Prostate gland (tissue), 2 donors: ENCODE data around the gene FOXJ1. TPM values are rescaled to one million over a fixed set of nuclear protein-coding genes. Genes with fewer than 3 reads are reported as not detected.

Experiments used
- DNase-seq: peaks from one replicate; pipeline ENCODE4 v3.0.0-alpha.2; 2019; ENCODE audit warnings: low spot score
- H3K27ac ChIP-seq, 2 donors: fragments of 200-600 bp; sonication (generic); 2 replicates each; pipeline ENCODE4 v1.5.1; 2017 to 2019
- H3K27me3 ChIP-seq: fragments of 200-600 bp; sonication (generic); replicated peaks from 2 replicates; pipeline ENCODE4 v1.5.1; 2019; ENCODE audit not compliant: insufficient read depth
- H3K36me3 ChIP-seq, 2 donors: fragments of 200-600 bp; sonication (generic); 1 replicate in 1 of 2; 2 replicates in 1 of 2; pipeline versions ENCODE4 v1.5.1 to v1.8.1; 2017 to 2019
- H3K4me1 ChIP-seq: fragments of 200-600 bp; sonication (generic); replicated peaks from 2 replicates; pipeline ENCODE4 v1.5.1; 2019
- H3K4me3 ChIP-seq, 2 donors: fragments of 200-600 bp; sonication (generic); 2 replicates each; pipeline ENCODE4 v1.5.1; 2017 to 2019
- H3K9me3 ChIP-seq: fragments of 200-600 bp; sonication (generic); 2 replicates; pipeline ENCODE4 v1.5.1; 2017
- POLR2A ChIP-seq: fragments of 450-650 bp; IDR thresholded peaks from one replicate; pipeline ENCODE4 v1.6.1; 2016; ENCODE audit warnings: antibody characterized with exemption, mild to moderate bottlenecking
- POLR2AphosphoS5 ChIP-seq: sonication (generic); formaldehyde crosslinking; IDR thresholded peaks from one replicate; pipeline ENCODE4 v1.6.1; 2017; ENCODE audit warnings: antibody characterized with exemption
- WGBS: methylation state at CpG from one replicate; pipeline ENCODE4 v1.1.5; 2018; 5-methylcytosine and 5-hydroxymethylcytosine counted together
- intact Hi-C: fragments of 100-400 bp; cut with DNase I; formaldehyde crosslinking; loops from one replicate; pipeline ENCODE4 v1.14.2; 2022
- total RNA-seq, 2 donors: library from RNA; depleted of rRNA; stranded (reverse); fragments of >200 nt; gene quantifications; one replicate each; pipeline ENCODE4 v1.1.0, GENCODE V29; 2016
- TF ChIP-seq, protein P1 (sequence below), 4 experiments: fragments of 200-600 bp in 2 of 4; fragments of 450-650 bp in 2 of 4; sonication (generic) in 2 of 4; IDR thresholded peaks; 1 replicate in 3 of 4; 2 replicates in 1 of 4; pipeline ENCODE4 v1.5.1; 2016 to 2019; ENCODE audit warnings: antibody characterized with exemption in 4 of 4, mild to moderate bottlenecking in 2 of 4, moderate library complexity in 2 of 4

Gene FOXJ1
- total RNA-seq, 2 donors from 2014 or later = 0.55 to 11.2 TPM

DNA sequence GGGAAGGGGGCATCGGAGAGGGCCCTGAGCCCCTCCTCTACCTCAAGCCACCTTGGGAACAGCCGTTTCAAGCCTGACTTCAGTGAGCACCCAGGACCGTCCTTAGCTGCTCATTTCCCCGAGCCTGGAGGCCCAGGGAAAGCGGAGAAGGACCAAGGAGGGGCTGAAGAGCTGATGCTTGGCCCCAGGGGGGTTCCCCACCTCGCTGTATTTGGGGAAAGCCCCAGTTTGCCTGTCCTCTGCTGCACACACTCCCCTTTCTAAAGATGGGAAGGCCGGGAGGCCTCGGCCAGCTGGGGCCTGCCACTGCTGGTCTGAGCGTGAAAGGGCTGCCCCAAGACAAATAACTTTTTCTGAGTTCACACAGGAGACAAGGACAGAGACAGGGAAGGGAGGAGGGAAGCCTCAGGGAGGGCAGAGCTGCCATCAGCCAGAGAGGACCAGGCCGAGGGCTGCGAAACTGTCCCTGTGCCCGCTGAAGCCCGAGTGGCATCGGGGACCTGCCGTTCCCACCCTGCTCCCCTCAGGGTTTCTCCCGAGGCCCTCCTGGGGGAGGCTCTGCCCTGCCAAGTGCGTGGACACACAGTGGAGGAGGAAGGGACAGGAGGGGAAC lies 50.4 kb downstream of the FOXJ1 start:
- WGBS = 48% methylated on average over 17 of the region's 17 CpGs
- TF ChIP-seq POLR2A (no peak), POLR2AphosphoS5 (peak; percentile 30)
- TF ChIP-seq, protein P1, sequence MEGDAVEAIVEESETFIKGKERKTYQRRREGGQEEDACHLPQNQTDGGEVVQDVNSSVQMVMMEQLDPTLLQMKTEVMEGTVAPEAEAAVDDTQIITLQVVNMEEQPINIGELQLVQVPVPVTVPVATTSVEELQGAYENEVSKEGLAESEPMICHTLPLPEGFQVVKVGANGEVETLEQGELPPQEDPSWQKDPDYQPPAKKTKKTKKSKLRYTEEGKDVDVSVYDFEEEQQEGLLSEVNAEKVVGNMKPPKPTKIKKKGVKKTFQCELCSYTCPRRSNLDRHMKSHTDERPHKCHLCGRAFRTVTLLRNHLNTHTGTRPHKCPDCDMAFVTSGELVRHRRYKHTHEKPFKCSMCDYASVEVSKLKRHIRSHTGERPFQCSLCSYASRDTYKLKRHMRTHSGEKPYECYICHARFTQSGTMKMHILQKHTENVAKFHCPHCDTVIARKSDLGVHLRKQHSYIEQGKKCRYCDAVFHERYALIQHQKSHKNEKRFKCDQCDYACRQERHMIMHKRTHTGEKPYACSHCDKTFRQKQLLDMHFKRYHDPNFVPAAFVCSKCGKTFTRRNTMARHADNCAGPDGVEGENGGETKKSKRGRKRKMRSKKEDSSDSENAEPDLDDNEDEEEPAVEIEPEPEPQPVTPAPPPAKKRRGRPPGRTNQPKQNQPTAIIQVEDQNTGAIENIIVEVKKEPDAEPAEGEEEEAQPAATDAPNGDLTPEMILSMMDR (IDR thresholded peaks at IDR 0.05) = no peak
- intact Hi-C loops = no loop called here
- Histone ChIP-seq H3K9me3 (no peaks in the 10 kb centered on the region), H3K27ac (peak overlapping the region in 1 of 2 donors; percentile 53), H3K27me3 (no peaks in the 10 kb centered on the region), H3K4me1 (no peaks in the 10 kb centered on the region), H3K36me3 (peaks cover 26 to 34% of the 10 kb centered on the region in 2 donors), H3K4me3 (no peak overlapping the region)
- no peak for DNase-seq

DNA sequence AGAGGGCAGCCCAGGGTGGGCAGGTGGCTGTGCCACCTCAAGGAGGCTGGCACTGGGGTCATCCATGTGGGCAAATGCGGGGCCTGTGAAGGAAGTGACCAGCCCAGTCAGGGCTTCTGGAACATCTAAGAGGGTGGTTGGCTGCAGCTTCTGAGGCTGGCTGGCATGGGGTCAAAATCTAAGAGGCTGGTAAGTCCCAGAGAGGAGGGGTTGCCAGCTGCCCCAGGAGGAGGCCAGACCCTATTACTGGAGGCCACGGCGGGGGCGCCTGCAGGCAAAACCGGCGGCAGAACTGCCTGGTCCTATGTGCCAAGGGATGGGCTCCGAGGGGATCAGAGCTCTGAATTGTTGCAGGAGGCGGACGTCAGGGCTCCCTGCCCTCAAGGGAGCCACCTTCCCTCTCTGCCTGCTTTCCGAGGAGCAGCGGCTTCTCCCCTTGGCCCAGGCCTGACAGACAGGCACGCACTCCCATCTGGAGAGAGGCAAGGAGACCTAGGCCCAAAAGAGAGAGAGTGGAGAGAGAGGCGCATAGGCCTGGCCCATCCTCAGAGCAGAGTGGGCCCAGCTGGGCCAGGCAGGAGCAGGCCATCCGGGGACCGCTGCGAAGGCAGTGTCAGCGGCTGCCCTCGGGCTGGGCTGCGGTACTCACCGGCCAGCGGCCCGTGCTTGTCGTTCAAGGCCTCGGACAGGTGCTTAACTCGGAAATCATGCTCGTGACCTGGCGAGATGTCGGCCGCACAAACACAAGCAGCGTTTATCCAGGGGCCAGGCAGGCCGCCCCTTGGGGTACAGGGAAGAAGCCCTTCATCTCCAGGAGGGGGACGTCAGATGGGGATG lies 51.1 kb downstream of the FOXJ1 start:
- Histone ChIP-seq H3K27me3 (no peaks in the 10 kb centered on the region), H3K9me3 (no peaks in the 10 kb centered on the region), H3K4me1 (no peaks in the 10 kb centered on the region), H3K27ac (no peak overlapping the region), H3K36me3 (peaks cover 30 to 41% of the 10 kb centered on the region in 2 donors), H3K4me3 (no peak overlapping the region)
- intact Hi-C loops = no loop called here
- no peak for DNase-seq
- 73% methylated on average over 32 of the region's 32 CpGs for WGBS
- TF ChIP-seq POLR2A (no peak), POLR2AphosphoS5 (no peak)
- TF ChIP-seq, protein P1 (IDR thresholded peaks at IDR 0.05) = no peak

DNA sequence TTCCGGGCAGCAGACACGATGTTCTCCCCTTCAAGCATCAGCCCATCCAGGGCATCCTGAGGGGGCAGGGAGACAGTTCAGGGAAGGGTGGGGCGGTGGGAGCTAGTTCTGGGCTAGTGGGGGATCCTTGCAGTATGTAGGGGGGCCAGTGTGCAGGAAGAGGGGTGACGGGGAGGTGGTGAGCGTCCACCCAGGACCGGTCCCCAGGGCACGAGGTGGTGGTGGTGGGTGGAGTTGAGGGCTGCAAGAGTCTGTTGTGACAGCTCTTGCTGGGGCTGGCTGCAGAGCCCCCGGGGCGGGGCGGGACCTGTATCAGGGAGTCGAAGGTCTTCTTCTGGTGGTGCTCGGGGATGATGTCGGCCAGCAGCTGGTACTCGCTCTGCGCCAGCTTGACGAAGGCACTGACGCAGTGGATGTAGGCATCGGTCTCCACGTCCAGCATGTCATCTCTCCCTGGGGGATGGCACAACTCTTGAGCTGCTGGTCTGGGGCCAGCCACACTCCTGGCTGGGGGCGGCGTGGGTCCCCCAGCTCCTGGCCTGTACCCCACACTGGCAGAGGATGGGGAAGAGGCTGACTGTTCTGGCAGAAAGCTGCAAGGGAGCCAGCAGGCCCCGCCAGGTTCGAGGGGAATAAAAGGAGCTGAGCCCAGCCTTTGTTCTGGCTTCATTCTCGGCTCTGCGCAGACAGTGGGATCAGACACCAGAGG lies 52.0 kb downstream of the FOXJ1 start:
- Histone ChIP-seq H3K36me3 (peaks cover 29 to 40% of the 10 kb centered on the region in 2 donors), H3K9me3 (no peaks in the 10 kb centered on the region), H3K4me1 (no peaks in the 10 kb centered on the region), H3K27me3 (no peaks in the 10 kb centered on the region), H3K27ac (no peak overlapping the region), H3K4me3 (no peak overlapping the region)
- DNase-seq = no peak
- intact Hi-C loops = no loop called here
- WGBS = 89% methylated on average over 25 of the region's 25 CpGs
- TF ChIP-seq POLR2AphosphoS5 = no peak
- no peak for TF ChIP-seq POLR2A
- TF ChIP-seq, protein P1 (IDR thresholded peaks at IDR 0.05) = no peak

DNA sequence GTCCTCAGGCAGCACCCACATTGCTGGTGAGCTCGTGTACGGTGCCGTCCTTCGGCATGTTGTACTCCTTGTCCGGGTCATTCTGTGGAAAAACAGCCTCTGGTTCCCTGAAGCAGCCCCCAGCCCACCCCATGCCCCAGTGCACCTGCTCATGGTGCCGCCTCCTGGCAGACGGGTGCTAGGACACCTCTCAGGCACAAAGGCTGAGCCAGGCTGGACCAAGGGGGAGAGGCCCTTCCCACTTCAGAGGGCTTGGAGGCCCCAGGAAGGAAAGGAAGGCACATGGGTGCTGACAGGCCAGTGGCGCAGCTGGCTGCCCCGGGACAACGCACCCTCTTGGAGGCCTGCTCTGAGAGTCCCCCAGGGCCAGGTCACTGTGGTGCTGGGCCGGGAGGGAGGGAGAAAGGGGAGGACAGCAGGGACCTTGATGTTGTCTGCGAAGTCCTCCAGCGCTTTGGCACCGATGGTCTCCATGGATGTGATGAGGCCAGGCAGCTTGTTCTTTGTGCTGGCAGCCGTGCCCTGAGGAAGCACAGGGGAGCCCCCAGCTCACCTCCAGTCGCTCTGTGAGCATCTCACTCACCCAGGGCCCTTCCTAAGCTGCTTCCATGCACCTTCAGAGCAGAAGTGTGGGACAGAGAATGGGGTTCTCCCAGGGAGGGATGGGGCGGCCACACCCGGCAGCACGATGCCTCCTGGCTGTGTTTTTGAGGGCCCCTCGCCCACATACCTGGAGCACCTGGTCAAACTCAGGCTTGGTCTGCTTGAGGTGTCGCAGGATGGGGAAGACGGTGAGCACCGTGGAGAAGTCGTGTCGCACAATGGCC lies 52.8 kb downstream of the FOXJ1 start:
- no peaks in the 10 kb centered on the region for H3K27me3 ChIP-seq
- WGBS = 90% methylated on average over 25 of the region's 25 CpGs
- no peak overlapping the region for H3K4me3 ChIP-seq
- H3K27ac ChIP-seq = no peak overlapping the region
- DNase-seq = no peak
- no peaks in the 10 kb centered on the region for H3K9me3 ChIP-seq
- no peak for TF ChIP-seq POLR2A
- H3K36me3 ChIP-seq = peaks cover 23 to 34% of the 10 kb centered on the region in 2 donors
- intact Hi-C loops = no loop called here
- H3K4me1 ChIP-seq = no peaks in the 10 kb centered on the region
